Testis (tissue), 3 donors: ENCODE data around the gene SFXN2. TPM values are rescaled to one million over a fixed set of nuclear protein-coding genes. Genes with fewer than 3 reads are reported as not detected.

ENCODE experiments used
- DNase-seq: peaks from one replicate; pipeline ENCODE4 v3.0.0-alpha.2; 2019
- H3K27ac ChIP-seq, 2 donors: fragments of 200-600 bp; sonication (generic); one replicate each; pipeline ENCODE4 v1.5.1; 2019
- H3K27me3 ChIP-seq: fragments of 200-600 bp; sonication (generic); one replicate; pipeline ENCODE4 v1.5.1; 2019
- H3K36me3 ChIP-seq: fragments of 200-600 bp; sonication (generic); one replicate; pipeline ENCODE4 v1.5.1; 2017; ENCODE audit warnings: low read depth; ENCODE audit errors: missing control alignments
- H3K4me1 ChIP-seq: fragments of 200-600 bp; sonication (generic); one replicate; pipeline ENCODE4 v1.5.1; 2019
- H3K4me3 ChIP-seq, 2 donors: fragments of 200-600 bp; sonication (generic); one replicate each; pipeline ENCODE4 v1.5.1; 2017 to 2019
- H3K9me3 ChIP-seq: fragments of 200-600 bp; sonication (generic); one replicate; pipeline ENCODE4 v1.5.1; 2017
- CTCF ChIP-seq, 3 experiments: fragments of 450-650 bp in 2 of 3; fragments of 200-600 bp in 1 of 3; sonication (generic) in 1 of 3; IDR thresholded peaks; one replicate each; pipeline ENCODE4 v1.5.1; 2016 to 2019; ENCODE audit warnings: antibody characterized with exemption in 3 of 3, mild to moderate bottlenecking in 2 of 3, moderate library complexity in 1 of 3
- POLR2A ChIP-seq: fragments of 450-650 bp; IDR thresholded peaks from one replicate; pipeline ENCODE4 v1.6.1; 2017; ENCODE audit warnings: antibody characterized with exemption, mild to moderate bottlenecking, moderate library complexity
- WGBS, 2 donors: methylation state at CpG; one replicate each; pipeline ENCODE4 v1.1.5; 2018; 5-methylcytosine and 5-hydroxymethylcytosine counted together
- intact Hi-C: fragments of 100-400 bp; cut with DNase I; formaldehyde crosslinking; loops from one replicate; pipeline ENCODE4 v1.15.1; 2023; ENCODE audit warnings: low total_unique reads
- polyA plus RNA-seq: library from polyadenylated mRNA; stranded (reverse); fragments of 350-450 nt; fragmentation: Illumina TruSeq; extraction: RNeasy Lipid Tissue Mini Kit (QIAGEN cat#74804); gene quantifications from one replicate; pipeline ENCODE4 v1.2.3, GENCODE V29; 2014; ENCODE audit warnings: low read depth, low replicate concordance; ENCODE audit not compliant: insufficient read depth
- total RNA-seq, 2 donors: library from RNA; depleted of rRNA; stranded (reverse); fragments of >200 nt; gene quantifications; one replicate each; pipeline ENCODE4 v1.2.3, GENCODE V29; 2016

SFXN2 gene
- total and polyA plus RNA-seq, 3 donors from 2014 or later = 4.4 to 9.8 (median 5.6) TPM

DNA sequence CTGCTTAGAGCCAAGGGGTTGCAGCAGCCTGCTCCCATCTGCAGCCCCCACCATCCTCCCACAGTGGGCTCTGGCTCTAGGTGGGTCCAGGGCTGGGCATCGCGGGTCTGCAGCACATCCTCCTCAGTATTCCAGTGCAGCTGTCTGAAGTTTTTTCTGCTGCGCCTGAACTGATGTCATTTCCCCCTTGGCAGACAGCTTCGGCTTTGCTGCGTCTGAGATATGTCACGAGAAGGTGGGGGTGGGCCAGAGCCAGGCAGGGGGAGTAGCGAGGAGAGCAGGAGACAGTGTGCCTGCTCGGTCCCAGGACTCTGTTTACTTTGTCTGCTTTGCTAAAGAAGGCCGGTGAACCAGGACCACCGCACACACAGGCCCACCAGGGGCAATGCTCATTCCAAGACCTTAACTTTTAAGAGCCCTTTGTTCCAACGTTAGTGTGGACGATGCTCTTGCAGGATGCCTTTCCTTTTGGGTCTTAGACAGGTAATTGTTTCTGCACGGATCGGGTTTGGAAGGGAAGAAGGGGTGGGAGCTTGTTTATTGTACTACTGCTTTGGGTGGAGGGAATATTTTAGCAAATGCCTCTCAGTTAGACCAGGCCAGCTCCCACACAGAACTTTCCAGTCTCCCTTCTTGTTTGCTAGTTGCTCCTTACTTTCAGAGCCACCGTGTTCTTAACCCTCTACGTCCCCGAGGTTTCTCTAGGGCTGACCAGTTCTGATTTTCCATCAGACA lies 61.7 kb downstream of the SFXN2 start:
- H3K4me1 ChIP-seq = peaks cover 88% of the 10 kb centered on the region
- no peaks in the 10 kb centered on the region for H3K9me3 ChIP-seq
- H3K27me3 ChIP-seq = no peaks in the 10 kb centered on the region
- TF ChIP-seq CTCF (IDR thresholded peaks at IDR 0.05) (no peak), POLR2A (no peak)
- peak overlapping the region; percentile 93 for H3K27ac ChIP-seq
- peak overlapping the region; percentile 17 to 43 for H3K4me3 ChIP-seq
- DNase-seq = peak; percentile 92
- intact Hi-C loops = no loop called here
- 19 to 30% methylated on average over 16 to 17 of the region's 17 CpGs for WGBS, 2 donors
- H3K36me3 ChIP-seq = no peaks in the 10 kb centered on the region

DNA sequence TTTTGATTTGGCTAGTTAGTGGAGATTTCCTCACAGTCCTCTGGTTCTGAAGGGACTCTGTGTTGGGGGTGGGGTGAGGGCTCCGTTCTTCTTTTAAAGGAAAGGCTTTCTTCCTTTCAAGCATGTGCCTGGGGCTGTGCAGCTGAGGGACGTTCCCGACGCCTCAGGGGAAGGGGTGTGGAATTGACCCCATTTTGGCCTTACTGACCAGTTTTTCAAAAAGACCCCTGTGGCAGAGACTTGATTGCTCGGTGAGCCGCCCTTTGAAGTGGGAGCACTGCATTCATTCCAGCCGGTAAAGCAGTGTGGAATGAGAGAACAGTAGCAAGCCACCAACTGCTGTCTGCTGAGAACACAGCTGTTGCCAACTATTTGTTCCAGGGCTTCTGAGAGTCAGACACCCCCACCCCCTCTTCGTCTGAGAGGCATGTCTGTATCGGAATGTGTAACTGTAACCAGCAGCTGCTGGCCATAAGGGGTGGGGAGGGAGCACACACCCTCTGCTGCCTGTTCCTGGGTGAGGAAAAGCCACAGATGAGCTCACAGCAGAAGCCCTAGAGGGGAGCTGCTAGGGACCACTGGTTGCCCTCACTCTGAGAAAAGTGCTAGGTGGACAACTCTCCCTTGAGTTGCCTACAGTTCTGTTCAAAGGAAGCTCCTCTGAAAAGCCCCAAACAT lies 62.5 kb downstream of the SFXN2 start:
- Histone ChIP-seq H3K4me1 (peaks cover 90% of the 10 kb centered on the region), H3K36me3 (no peaks in the 10 kb centered on the region), H3K9me3 (no peaks in the 10 kb centered on the region), H3K4me3 (peak overlapping the region; percentile 17 to 43), H3K27me3 (no peaks in the 10 kb centered on the region), H3K27ac (peak overlapping the region; percentile 93)
- peak; percentile 95 for DNase-seq
- intact Hi-C loops = no loop called here
- WGBS, 2 donors = 15 to 34% methylated on average over 6 to 9 of the region's 9 CpGs
- no peak for TF ChIP-seq POLR2A
- TF ChIP-seq CTCF (IDR thresholded peaks at IDR 0.05) = no peak

DNA sequence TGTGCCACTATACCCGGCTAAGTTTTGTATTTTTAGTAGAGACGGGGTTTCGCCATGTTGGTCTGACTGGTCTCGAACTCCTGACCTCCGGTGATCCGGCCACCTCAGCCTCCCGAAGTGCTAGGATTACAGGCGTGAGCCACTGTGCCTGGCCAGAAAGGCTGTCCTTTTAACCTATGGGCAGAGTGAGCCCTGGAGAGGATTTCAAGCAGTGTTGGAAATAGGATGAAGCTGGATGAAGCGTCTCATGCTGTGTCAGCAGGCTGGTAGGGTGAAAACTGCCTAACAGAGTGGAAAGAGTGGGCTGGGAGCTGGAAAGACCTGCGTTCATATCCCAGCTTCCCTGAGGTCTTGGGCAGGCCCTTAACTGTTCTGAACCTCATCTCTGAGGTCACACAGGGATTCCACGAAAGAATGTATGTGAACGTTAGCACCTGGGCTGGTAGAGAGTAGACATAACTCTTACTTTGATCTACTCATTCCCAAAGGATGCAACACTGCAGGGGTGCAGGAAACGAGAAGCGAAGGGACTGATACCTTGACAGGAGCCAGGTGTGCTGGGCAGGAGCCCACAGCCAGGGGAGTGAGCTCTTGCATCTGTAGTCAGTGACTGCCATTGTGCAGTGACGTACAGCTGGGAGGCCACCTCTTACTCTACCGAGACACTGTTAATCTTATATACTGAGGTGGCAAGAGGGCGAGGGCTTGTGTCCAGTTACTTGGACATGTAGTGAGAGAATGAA lies 63.4 kb downstream of the SFXN2 start:
- Histone ChIP-seq H3K4me3 (no peak overlapping the region), H3K9me3 (no peaks in the 10 kb centered on the region), H3K27me3 (no peaks in the 10 kb centered on the region), H3K27ac (peak overlapping the region; percentile 93), H3K36me3 (no peaks in the 10 kb centered on the region), H3K4me1 (peaks cover 94% of the 10 kb centered on the region)
- TF ChIP-seq POLR2A (no peak), CTCF (IDR thresholded peaks at IDR 0.05) (no peak)
- DNase-seq = no peak
- intact Hi-C loops = no loop called here
- 69 to 86% methylated on average over 15 to 17 of the region's 17 CpGs for WGBS, 2 donors

GRCh38 chr10:102778781-102779180 lies 64.3 kb downstream of the SFXN2 start:
- no peak for DNase-seq
- H3K27me3 ChIP-seq = no peaks in the 10 kb centered on the region
- H3K4me1 ChIP-seq = peaks cover 94% of the 10 kb centered on the region
- WGBS, 2 donors = 82 to 83% methylated on average over 2 of the region's 2 CpGs
- H3K4me3 ChIP-seq = no peak overlapping the region
- TF ChIP-seq POLR2A = no peak
- no peak for TF ChIP-seq CTCF (IDR thresholded peaks at IDR 0.05)
- intact Hi-C loops = no loop called here
- peak overlapping the region in 1 of 2 donors; percentile 93 for H3K27ac ChIP-seq
- no peaks in the 10 kb centered on the region for H3K9me3 ChIP-seq
- no peaks in the 10 kb centered on the region for H3K36me3 ChIP-seq
